ENCODE data around the gene GAST.

GAST gene

DNA sequence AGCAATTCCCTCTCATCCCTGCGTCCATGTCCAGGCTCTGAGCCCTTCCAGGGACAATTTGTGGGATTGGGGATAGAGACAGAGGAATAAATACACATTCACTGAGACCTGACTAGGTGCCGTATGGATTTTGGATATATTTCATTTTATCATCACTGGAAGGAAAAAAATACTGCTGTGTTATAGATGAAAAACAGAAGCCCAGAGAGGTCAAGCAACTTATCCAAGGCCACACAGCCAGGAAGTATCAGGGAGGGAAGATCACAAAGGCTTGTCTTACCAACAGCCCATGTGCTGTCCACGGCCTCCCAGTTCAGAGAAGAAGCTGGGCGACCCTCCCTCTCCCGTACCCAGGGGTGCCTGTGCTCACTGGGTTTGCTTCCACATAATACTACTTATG, 28.4 kb downstream of the GAST start:
- no peaks in the 10 kb centered on the region for H4K20me1 ChIP-seq (ENCODE audit: insufficient read depth, low read length)
- TF ChIP-seq, protein P1, sequence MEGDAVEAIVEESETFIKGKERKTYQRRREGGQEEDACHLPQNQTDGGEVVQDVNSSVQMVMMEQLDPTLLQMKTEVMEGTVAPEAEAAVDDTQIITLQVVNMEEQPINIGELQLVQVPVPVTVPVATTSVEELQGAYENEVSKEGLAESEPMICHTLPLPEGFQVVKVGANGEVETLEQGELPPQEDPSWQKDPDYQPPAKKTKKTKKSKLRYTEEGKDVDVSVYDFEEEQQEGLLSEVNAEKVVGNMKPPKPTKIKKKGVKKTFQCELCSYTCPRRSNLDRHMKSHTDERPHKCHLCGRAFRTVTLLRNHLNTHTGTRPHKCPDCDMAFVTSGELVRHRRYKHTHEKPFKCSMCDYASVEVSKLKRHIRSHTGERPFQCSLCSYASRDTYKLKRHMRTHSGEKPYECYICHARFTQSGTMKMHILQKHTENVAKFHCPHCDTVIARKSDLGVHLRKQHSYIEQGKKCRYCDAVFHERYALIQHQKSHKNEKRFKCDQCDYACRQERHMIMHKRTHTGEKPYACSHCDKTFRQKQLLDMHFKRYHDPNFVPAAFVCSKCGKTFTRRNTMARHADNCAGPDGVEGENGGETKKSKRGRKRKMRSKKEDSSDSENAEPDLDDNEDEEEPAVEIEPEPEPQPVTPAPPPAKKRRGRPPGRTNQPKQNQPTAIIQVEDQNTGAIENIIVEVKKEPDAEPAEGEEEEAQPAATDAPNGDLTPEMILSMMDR (IDR thresholded peaks at IDR 0.05; ENCODE audit: low read length): no peak
- no peak for TF ChIP-seq EZH2 (IDR thresholded peaks at IDR 0.05; ENCODE audit: borderline replicate concordance, low read length)
- 0 out of 2 replicates have a peak, but pooled peaks cover 11% of the 10 kb centered on the region for H3K27me3 ChIP-seq (ENCODE audit: insufficient read depth, low read length)
- no peak overlapping the region for H3K27ac ChIP-seq (ENCODE audit: low read depth, low read length, poor library complexity, severe bottlenecking)
- H3F3A ChIP-seq (ENCODE audit: insufficient read depth, low read length): no peaks in the 10 kb centered on the region
- no peaks in the 10 kb centered on the region for H3K36me3 ChIP-seq (ENCODE audit: insufficient read depth, low read length)
- no peak overlapping the region for H3K9ac ChIP-seq (ENCODE audit: low read length)
- no peak overlapping the region for H3K4me2 ChIP-seq (ENCODE audit: low read length)
- H3K9me2 ChIP-seq (ENCODE audit: low read depth, low read length): no peaks in the 10 kb centered on the region
- H3K4me3 ChIP-seq (ENCODE audit: low read depth, low read length, poor library complexity, severe bottlenecking): no peak overlapping the region
- no peaks in the 10 kb centered on the region for H3K79me2 ChIP-seq (ENCODE audit: insufficient read depth, low read length)
- no peaks in the 10 kb centered on the region for H3K9me3 ChIP-seq (ENCODE audit: low read length)
- H2AFZ ChIP-seq (ENCODE audit: low read length): no peak overlapping the region
- peaks cover 5% of the 10 kb centered on the region for H3K4me1 ChIP-seq (ENCODE audit: insufficient read depth, low read length, severe bottlenecking)

DNA sequence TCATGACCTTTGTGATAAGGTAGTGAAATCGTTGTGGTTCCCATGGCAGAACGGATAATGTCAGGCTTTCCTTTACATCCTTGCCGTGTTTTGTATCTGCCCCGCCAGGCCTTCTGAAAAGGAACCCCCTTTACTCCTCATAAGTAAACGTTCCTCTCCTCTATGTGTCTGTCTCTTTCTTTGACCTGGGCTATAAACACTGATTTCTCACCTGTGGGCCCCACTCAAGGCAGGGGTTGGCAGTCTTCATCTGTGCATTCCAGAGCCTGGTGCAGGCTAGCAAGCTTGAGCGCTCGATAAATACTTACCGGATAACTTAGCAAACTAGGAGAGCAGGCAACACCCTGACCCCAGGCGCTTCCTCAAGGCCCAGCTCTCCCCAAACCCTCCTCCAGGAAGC, 29.6 kb downstream of the GAST start:
- Histone ChIP-seq H3K9me3 (ENCODE audit: low read length) (no peaks in the 10 kb centered on the region), H3K79me2 (ENCODE audit: insufficient read depth, low read length) (no peaks in the 10 kb centered on the region), H3K36me3 (ENCODE audit: insufficient read depth, low read length) (no peaks in the 10 kb centered on the region), H3K4me2 (ENCODE audit: low read length) (no peak overlapping the region), H3K27ac (ENCODE audit: low read depth, low read length, poor library complexity, severe bottlenecking) (no peak overlapping the region), H3K9me2 (ENCODE audit: low read depth, low read length) (no peaks in the 10 kb centered on the region), H4K20me1 (ENCODE audit: insufficient read depth, low read length) (no peaks in the 10 kb centered on the region), H3K4me3 (ENCODE audit: low read depth, low read length, poor library complexity, severe bottlenecking) (no peak overlapping the region), H3K27me3 (ENCODE audit: insufficient read depth, low read length) (0 out of 2 replicates have a peak, but pooled peaks cover 11% of the 10 kb centered on the region), H2AFZ (ENCODE audit: low read length) (no peak overlapping the region), H3K9ac (ENCODE audit: low read length) (no peak overlapping the region), H3F3A (ENCODE audit: insufficient read depth, low read length) (no peaks in the 10 kb centered on the region), H3K4me1 (ENCODE audit: insufficient read depth, low read length, severe bottlenecking) (peaks cover 5% of the 10 kb centered on the region)
- TF ChIP-seq, protein P1 (IDR thresholded peaks at IDR 0.05; ENCODE audit: low read length): no peak
- TF ChIP-seq EZH2 (IDR thresholded peaks at IDR 0.05; ENCODE audit: borderline replicate concordance, low read length): no peak

DNA sequence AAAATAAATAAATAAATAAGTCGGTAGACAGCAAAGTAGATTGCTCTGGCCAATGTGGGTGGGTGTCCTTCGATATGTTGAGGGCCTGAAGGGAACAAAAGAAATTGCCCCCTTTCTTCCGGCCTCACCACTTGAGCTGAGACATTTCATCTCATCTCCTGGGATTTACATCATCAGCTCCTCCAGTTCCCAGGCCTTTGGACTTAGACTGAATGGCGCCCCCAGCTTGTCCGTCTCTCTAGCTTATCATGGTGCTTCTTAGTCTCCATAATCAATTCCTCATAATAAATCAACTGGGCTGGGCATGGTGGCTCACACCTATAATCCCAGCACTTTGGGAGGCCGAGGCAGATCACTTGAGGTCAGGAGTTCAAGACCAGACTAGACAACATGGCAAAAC, 36.1 kb downstream of the GAST start:
- Histone ChIP-seq H3K9ac (ENCODE audit: low read length) (no peak overlapping the region), H3K79me2 (ENCODE audit: insufficient read depth, low read length) (no peaks in the 10 kb centered on the region), H4K20me1 (ENCODE audit: insufficient read depth, low read length) (no peaks in the 10 kb centered on the region), H3K4me2 (ENCODE audit: low read length) (no peak overlapping the region), H3K27me3 (ENCODE audit: insufficient read depth, low read length) (no peaks in the 10 kb centered on the region), H3K27ac (ENCODE audit: low read depth, low read length, poor library complexity, severe bottlenecking) (no peak overlapping the region), H3F3A (ENCODE audit: insufficient read depth, low read length) (no peaks in the 10 kb centered on the region), H2AFZ (ENCODE audit: low read length) (no peak overlapping the region), H3K4me3 (ENCODE audit: low read depth, low read length, poor library complexity, severe bottlenecking) (no peak overlapping the region), H3K36me3 (ENCODE audit: insufficient read depth, low read length) (no peaks in the 10 kb centered on the region), H3K4me1 (ENCODE audit: insufficient read depth, low read length, severe bottlenecking) (no peaks in the 10 kb centered on the region), H3K9me2 (ENCODE audit: low read depth, low read length) (no peaks in the 10 kb centered on the region), H3K9me3 (ENCODE audit: low read length) (no peaks in the 10 kb centered on the region)
- TF ChIP-seq, protein P1 (IDR thresholded peaks at IDR 0.05; ENCODE audit: low read length): no peak
- TF ChIP-seq EZH2 (IDR thresholded peaks at IDR 0.05; ENCODE audit: borderline replicate concordance, low read length): no peak

Data from OCI-LY1 (cell line).